OCI-LY7 (cell line): ENCODE data around the gene NPY2R. TPM values are rescaled to one million over a fixed set of nuclear protein-coding genes. Genes with fewer than 3 reads are reported as not detected.

Experiments
- BruUV-seq: library from RNA; stranded (reverse); fragments of 400-500 nt; replicated peaks from 2 replicates; lab custom pipeline; 2021; lab: Mats Ljungman, UMichigan
- CTCF ChIA-PET: fragments of 300-600 bp; sonication (Branson Sonifier 250); formaldehyde crosslinking; loops from one replicate; lab custom pipeline; 2022; ENCODE audit warnings: antibody characterized with exemption; ENCODE audit not compliant: unreplicated experiment; lab: Charles Lee
- POLR2A ChIA-PET: fragments of 300-600 bp; sonication (Branson Sonifier 250); formaldehyde crosslinking; loops from one replicate; lab custom pipeline; 2022; ENCODE audit warnings: antibody characterized with exemption; lab: Charles Lee
- DNase-seq: peaks from one replicate; pipeline ENCODE4 v3.0.0-alpha.2; 2015; ENCODE audit warnings: low spot score
- H2AFZ ChIP-seq: fragments of 200-600 bp; sonication (generic), shearing (Covaris generic); 2 replicates; pipeline ENCODE4 v1.6.1; 2014; ENCODE audit warnings: mild to moderate bottlenecking, antibody characterized with exemption, low read length, moderate library complexity
- H3K27ac ChIP-seq: fragments of 200-600 bp; sonication (generic); 2 replicates; pipeline ENCODE4 v1.5.1; 2014; ENCODE audit warnings: mixed run types, low read depth, mild to moderate bottlenecking, moderate library complexity, low read length, inconsistent platforms; ENCODE audit not compliant: poor library complexity, severe bottlenecking
- H3K36me3 ChIP-seq: fragments of 200-600 bp; sonication (generic); 2 replicates; pipeline ENCODE4 v1.6.1; 2014; ENCODE audit warnings: mild to moderate bottlenecking, antibody characterized with exemption, low read length, moderate library complexity, mixed read lengths; ENCODE audit not compliant: insufficient read depth
- H3K4me1 ChIP-seq: fragments of 200-600 bp; sonication (generic); 2 replicates; pipeline ENCODE4 v1.5.1; 2014; ENCODE audit warnings: mild to moderate bottlenecking, low read length; ENCODE audit not compliant: insufficient read depth, poor library complexity, severe bottlenecking
- H3K4me2 ChIP-seq: fragments of 200-600 bp; sonication (generic); 2 replicates; pipeline ENCODE4 v1.6.1; 2014; ENCODE audit warnings: mild to moderate bottlenecking, low read length
- H3K4me3 ChIP-seq: fragments of 200-600 bp; sonication (generic); 2 replicates; pipeline ENCODE4 v1.5.1; 2014; ENCODE audit warnings: mild to moderate bottlenecking, low read depth, low read length; ENCODE audit not compliant: poor library complexity, severe bottlenecking
- H3K79me2 ChIP-seq: fragments of 200-600 bp; sonication (generic); 2 replicates; pipeline ENCODE4 v1.6.1; 2016; ENCODE audit warnings: low read depth, mild to moderate bottlenecking, low read length, moderate library complexity, mixed read lengths; ENCODE audit not compliant: insufficient read depth
- H3K9me2 ChIP-seq: fragments of 200-600 bp; sonication (generic); 2 replicates; pipeline ENCODE4 v1.6.1; 2016; ENCODE audit warnings: mild to moderate bottlenecking, low read length, mixed read lengths; ENCODE audit not compliant: insufficient read depth
- H3K9me3 ChIP-seq: fragments of 200-600 bp; sonication (generic); 2 replicates; pipeline ENCODE4 v1.6.1; 2014; ENCODE audit warnings: mild to moderate bottlenecking, mixed run types, low read length, mixed read lengths
- H4K20me1 ChIP-seq: fragments of 200-600 bp; sonication (generic); 2 replicates; pipeline ENCODE4 v1.6.1; 2014; ENCODE audit warnings: mild to moderate bottlenecking, antibody characterized with exemption, low read length, moderate library complexity, mixed read lengths; ENCODE audit not compliant: insufficient read depth
- CTCF ChIP-seq: fragments of 200-600 bp; sonication (generic); conservative IDR thresholded peaks from 2 replicates; pipeline ENCODE4 v1.5.1; 2014; ENCODE audit warnings: mild to moderate bottlenecking, antibody characterized with exemption, low read length, moderate library complexity, mixed read lengths
- EZH2phosphoT487 ChIP-seq: fragments of 200-600 bp; sonication (generic); IDR thresholded peaks from 2 replicates; pipeline ENCODE4 v1.6.1; 2018; ENCODE audit warnings: low read depth, borderline replicate concordance, mild to moderate bottlenecking, mixed run types, antibody characterized with exemption, low read length, moderate library complexity, mixed read lengths
- intact Hi-C: fragments of 100-400 bp; cut with micrococcal nuclease; formaldehyde crosslinking; loops from one replicate; pipeline ENCODE4 v1.10.0; 2022; ENCODE audit not compliant: unreplicated experiment
- total RNA-seq, 2 experiments: library from RNA; depleted of rRNA in 1 of 2; stranded (reverse); fragments of >200 nt in 1 of 2; shearing (Covaris generic) in 1 of 2; gene quantifications; 2 replicates each; pipeline ENCODE4 v1.2.3, GENCODE V29; 2014 to 2022

Gene NPY2R
- total RNA-seq, 2 experiments from 2014 or later = not detected

GRCh38 chr4:155170569-155170968 is 37.9 kb upstream of the NPY2R start:
- CTCF ChIA-PET = no interaction called here
- BruUV-seq = no TSS peak

GRCh38 chr4:155173371-155173770 is 35.1 kb upstream of the NPY2R start:
- no peak overlapping the region for H3K27ac ChIP-seq
- ChIA-PET POLR2A (no interaction called here), CTCF (no interaction called here)
- H3K4me2 ChIP-seq = no peak overlapping the region
- TF ChIP-seq CTCF (no peak), EZH2phosphoT487 (no peak)
- H3K4me3 ChIP-seq = no peak overlapping the region
- no TSS peak for BruUV-seq
- no peaks in the 10 kb centered on the region for H3K9me2 ChIP-seq
- DNase-seq = no peak
- H3K36me3 ChIP-seq = no peaks in the 10 kb centered on the region
- no peaks in the 10 kb centered on the region for H4K20me1 ChIP-seq
- no peaks in the 10 kb centered on the region for H3K79me2 ChIP-seq
- intact Hi-C loops = no loop called here
- no peaks in the 10 kb centered on the region for H3K9me3 ChIP-seq
- no peaks in the 10 kb centered on the region for H3K4me1 ChIP-seq
- H2AFZ ChIP-seq = no peak overlapping the region

More at GRCh38 chr4:155170569-155170968, 37.9 kb upstream of the NPY2R start:
- Histone ChIP-seq H3K36me3 (no peaks in the 10 kb centered on the region), H3K9me2 (no peaks in the 10 kb centered on the region), H3K79me2 (no peaks in the 10 kb centered on the region), H4K20me1 (no peaks in the 10 kb centered on the region), H3K9me3 (no peaks in the 10 kb centered on the region), H3K4me3 (no peak overlapping the region), H3K4me2 (no peak overlapping the region), H2AFZ (no peak overlapping the region), H3K27ac (no peak overlapping the region), H3K4me1 (no peaks in the 10 kb centered on the region)
- TF ChIP-seq CTCF = no peak
- TF ChIP-seq EZH2phosphoT487 = no peak
- intact Hi-C loops = no loop called here
- POLR2A ChIA-PET = interaction anchor here (1.1 kb wide), 1 partner anchor 34 kb away, joined by 3 read pairs; no protein-coding TSS in a partner anchor
- no peak for DNase-seq

- Histone ChIP-seq H3K79me2 (no peaks in the 10 kb centered on the region), H3K4me2 (no peak overlapping the region), H3K36me3 (no peaks in the 10 kb centered on the region), H3K9me3 (no peaks in the 10 kb centered on the region), H4K20me1 (no peaks in the 10 kb centered on the region), H2AFZ (no peak overlapping the region), H3K4me3 (no peak overlapping the region), H3K9me2 (no peaks in the 10 kb centered on the region), H3K27ac (no peak overlapping the region), H3K4me1 (no peaks in the 10 kb centered on the region)
- intact Hi-C loops = no loop called here
- BruUV-seq = no TSS peak
- CTCF ChIA-PET = no interaction called here
- TF ChIP-seq CTCF = no peak
- no peak for TF ChIP-seq EZH2phosphoT487
- POLR2A ChIA-PET = interaction anchor here (0.7 kb wide), 1 partner anchor 102 kb away, joined by 3 read pairs; no protein-coding TSS in a partner anchor
- DNase-seq = no peak
Observed at GRCh38 chr4:155174668-155175067, 33.8 kb upstream of the NPY2R start.
